HCT116 (cell line): ENCODE data around the gene TADA3. TPM values are rescaled to one million over a fixed set of nuclear protein-coding genes. Genes with fewer than 3 reads are reported as not detected.

ENCODE experiments used
- ATAC-seq: fragments of 200-7000 bp; cut with Tn5 transposase; 2 replicates; pipeline ENCODE4 v1.9.1; 2020; ENCODE audit warnings: mild to moderate bottlenecking, moderate library complexity
- BruUV-seq: library from RNA; stranded (reverse); fragments of 400-500 nt; replicated peaks from 2 replicates; lab custom pipeline; 2021; lab: Mats Ljungman, UMichigan
- CTCF ChIA-PET: fragments of 300-600 bp; sonication (Branson Sonifier 250); formaldehyde crosslinking; loops from one replicate; lab custom pipeline; 2021; ENCODE audit warnings: antibody characterized with exemption; lab: Charles Lee
- POLR2A ChIA-PET: fragments of 300-600, 350-600 bp; sonication (Branson Sonifier 250); formaldehyde crosslinking; loops from one replicate; lab custom pipeline; 2021; ENCODE audit warnings: antibody characterized with exemption; lab: Charles Lee
- RAD21 ChIA-PET, 2 experiments: fragments of 300-600 bp; sonication (Branson Sonifier 250); formaldehyde crosslinking; loops; one replicate each; lab custom pipeline; 2023; ENCODE audit warnings: low total read pairs in 2 of 2; ENCODE audit not compliant: uncharacterized antibody in 2 of 2, unreplicated experiment in 2 of 2, low non-redundant PET in 1 of 2; lab: Charles Lee
- DNase-seq: peaks from one replicate; pipeline ENCODE4 v3.0.0-alpha.2; 2010; ENCODE audit warnings: low read depth, low spot score
- H2AFZ ChIP-seq: fragments of 200-600 bp; shearing (Covaris generic), sonication (generic); 2 replicates; pipeline ENCODE4 v1.6.1; 2017; ENCODE audit warnings: low read depth, mixed run types, mixed read lengths, antibody characterized with exemption, low read length; ENCODE audit not compliant: poor library complexity, severe bottlenecking
- H3K27ac ChIP-seq: 2 replicates; pipeline ENCODE4 v1.5.1; 2012; ENCODE audit warnings: low read depth, low read length
- H3K27me3 ChIP-seq: fragments of 200-600 bp; sonication (generic); 2 replicates; pipeline ENCODE4 v1.6.1; 2016; ENCODE audit warnings: mixed run types, low read length, mixed read lengths; ENCODE audit not compliant: insufficient read depth
- H3K36me3 ChIP-seq, 2 experiments: fragments of 200-500 bp in 1 of 2; fragments of 200-600 bp in 1 of 2; sonication (Bioruptor generic) in 1 of 2; sonication (generic) in 1 of 2; 2 replicates each; pipeline versions ENCODE4 v1.5.1 to v1.6.1; 2014 to 2016; ENCODE audit warnings: low read length in 2 of 2, inconsistent platforms in 1 of 2, mixed read lengths in 1 of 2, mixed run types in 1 of 2; ENCODE audit not compliant: insufficient read depth in 2 of 2, control insufficient read depth in 1 of 2
- H3K4me1 ChIP-seq, 2 experiments: fragments of 200-600 bp in 1 of 2; sonication (generic) in 1 of 2; 2 replicates each; pipeline versions ENCODE4 v1.5.1 to v1.6.1; 2012 to 2017; ENCODE audit warnings: low read length in 2 of 2, inconsistent platforms in 1 of 2, mild to moderate bottlenecking in 1 of 2, mixed read lengths in 1 of 2, mixed run types in 1 of 2, moderate library complexity in 1 of 2; ENCODE audit not compliant: insufficient read depth in 2 of 2, control insufficient read depth in 1 of 2
- H3K4me2 ChIP-seq: fragments of 200-600 bp; sonication (generic); 2 replicates; pipeline ENCODE4 v1.6.1; 2017; ENCODE audit warnings: mixed run types, low read length, mixed read lengths
- H3K4me3 ChIP-seq, 2 experiments: fragments of 200-600 bp in 1 of 2; sonication (generic) in 1 of 2; replicated peaks in 1 of 2; 2 replicates each; pipeline ENCODE4 v1.5.1; 2011 to 2016; ENCODE audit warnings: low read length in 2 of 2, control low read depth in 1 of 2, low read depth in 1 of 2, mild to moderate bottlenecking in 1 of 2, mixed read lengths in 1 of 2, mixed run types in 1 of 2
- H3K79me2 ChIP-seq: fragments of 200-600 bp; sonication (generic); 2 replicates; pipeline ENCODE4 v1.6.1; 2017; ENCODE audit warnings: mild to moderate bottlenecking, mixed run types, low read length, moderate library complexity, mixed read lengths; ENCODE audit not compliant: insufficient read depth
- H3K9ac ChIP-seq: fragments of 200-600 bp; sonication (generic); 2 replicates; pipeline ENCODE4 v1.6.1; 2016; ENCODE audit warnings: low read length, mixed read lengths
- H3K9me2 ChIP-seq: fragments of 200-600 bp; sonication (generic), shearing (Covaris generic); 2 replicates; pipeline ENCODE4 v1.6.1; 2017; ENCODE audit warnings: mixed run types, mild to moderate bottlenecking, moderate library complexity; ENCODE audit not compliant: insufficient read depth
- H3K9me3 ChIP-seq, 2 experiments: fragments of 200-500 bp in 1 of 2; fragments of 200-600 bp in 1 of 2; sonication (Bioruptor generic) in 1 of 2; sonication (generic) in 1 of 2; 2 replicates each; pipeline ENCODE4 v1.6.1; 2014 to 2017; ENCODE audit warnings: low read length in 2 of 2, mixed read lengths in 2 of 2, inconsistent platforms in 1 of 2, low read depth in 1 of 2, mild to moderate bottlenecking in 1 of 2, mixed run types in 1 of 2, moderate library complexity in 1 of 2; ENCODE audit not compliant: control insufficient read depth in 1 of 2, insufficient read depth in 1 of 2
- H4K20me1 ChIP-seq: fragments of 200-600 bp; sonication (generic), shearing (Covaris generic); 2 replicates; pipeline ENCODE4 v1.6.1; 2017; ENCODE audit warnings: mixed run types, mild to moderate bottlenecking, moderate library complexity; ENCODE audit not compliant: insufficient read depth
- CBX3 ChIP-seq: IDR thresholded peaks from 2 replicates; pipeline ENCODE4 v1.6.1; 2012; ENCODE audit warnings: low read depth
- CEBPB ChIP-seq: IDR thresholded peaks from 2 replicates; pipeline ENCODE4 v1.6.1; 2012; ENCODE audit warnings: low read depth
- EGR1 ChIP-seq: IDR thresholded peaks from 2 replicates; pipeline ENCODE4 v1.6.1; 2012; ENCODE audit warnings: low read depth
- EZH2 ChIP-seq: fragments of 200-600 bp; sonication (generic); IDR thresholded peaks from 2 replicates; pipeline ENCODE4 v1.6.1; 2017; ENCODE audit warnings: antibody characterized with exemption, mixed run types
- EZH2phosphoT487 ChIP-seq: fragments of 200-600 bp; IDR thresholded peaks from 2 replicates; pipeline ENCODE4 v1.6.1; 2018; ENCODE audit warnings: antibody characterized with exemption, borderline replicate concordance
- POLR2AphosphoS5 ChIP-seq: IDR thresholded peaks from 2 replicates; pipeline ENCODE4 v1.6.1; 2011; ENCODE audit warnings: mild to moderate bottlenecking, low read depth, low read length, moderate library complexity
- RAD21 ChIP-seq: IDR thresholded peaks from 2 replicates; pipeline ENCODE4 v1.6.1; 2012; ENCODE audit warnings: low read depth, mild to moderate bottlenecking
- SIN3A ChIP-seq: IDR thresholded peaks from 2 replicates; pipeline ENCODE4 v1.6.1; 2012; ENCODE audit warnings: low read depth
- SP1 ChIP-seq: IDR thresholded peaks from 2 replicates; pipeline ENCODE4 v1.6.1; 2012; ENCODE audit warnings: low read depth
- SRF ChIP-seq: IDR thresholded peaks from 2 replicates; pipeline ENCODE4 v1.6.1; 2012; ENCODE audit warnings: low read depth
- TCF7L2 ChIP-seq: IDR thresholded peaks from 2 replicates; pipeline ENCODE4 v1.7.0; 2011; ENCODE audit warnings: borderline replicate concordance, inconsistent platforms; ENCODE audit not compliant: insufficient read depth, insufficient read length; ENCODE audit errors: extremely low read depth
- YY1 ChIP-seq: IDR thresholded peaks from 2 replicates; pipeline ENCODE4 v1.6.1; 2011; ENCODE audit warnings: low read length, low read depth, moderate library complexity, mild to moderate bottlenecking; ENCODE audit not compliant: insufficient replicate concordance; ENCODE audit errors: extremely low read depth
- ZFX ChIP-seq: fragments of 450-650 bp; IDR thresholded peaks from 2 replicates; pipeline ENCODE4 v1.6.1; 2017
- ZNF274 ChIP-seq: fragments of 200-500 bp; sonication (Bioruptor generic); IDR thresholded peaks from 2 replicates; pipeline ENCODE4 v1.6.1; 2014; ENCODE audit warnings: mild to moderate bottlenecking, low read depth, low read length, inconsistent platforms
- intact Hi-C: fragments of 100-400 bp; cut with micrococcal nuclease; formaldehyde crosslinking; loops from 2 replicates; pipeline ENCODE4 v1.10.0; 2022
- total RNA-seq: library from RNA; stranded (reverse); gene quantifications from one replicate; pipeline ENCODE4 v1.2.1, GENCODE V29; 2021; ENCODE audit not compliant: unreplicated experiment
- TF ChIP-seq, protein P1 (sequence below): IDR thresholded peaks from 2 replicates; pipeline ENCODE4 v1.6.1; 2011; ENCODE audit warnings: mild to moderate bottlenecking, low read length, moderate library complexity; ENCODE audit not compliant: insufficient replicate concordance; ENCODE audit errors: extremely low read depth
- TF ChIP-seq, protein P2 (sequence below): IDR thresholded peaks from 2 replicates; pipeline ENCODE4 v1.6.1; 2012; ENCODE audit warnings: low read depth
- TF ChIP-seq, protein P3 (sequence below): IDR thresholded peaks from 2 replicates; pipeline ENCODE4 v1.6.1; 2012
- TF ChIP-seq, protein P4 (sequence below), 3 experiments: fragments of 200-600 bp in 1 of 3; sonication (generic) in 1 of 3; IDR thresholded peaks in 2 of 3; conservative IDR thresholded peaks in 1 of 3; 2 replicates each; pipeline ENCODE4 v1.5.1; 2012 to 2017; ENCODE audit warnings: low read depth in 2 of 3, low read length in 2 of 3, antibody characterized with exemption in 1 of 3, borderline replicate concordance in 1 of 3, control low read depth in 1 of 3, mild to moderate bottlenecking in 1 of 3, mixed read lengths in 1 of 3, mixed run types in 1 of 3, moderate library complexity in 1 of 3; ENCODE audit not compliant: insufficient read depth in 1 of 3
- TF ChIP-seq, protein P5 (sequence below): IDR thresholded peaks from 2 replicates; pipeline ENCODE4 v1.6.1; 2012

The TADA3 gene
- total RNA-seq, 1 experiment from 2014 or later = 72.0 TPM

DNA sequence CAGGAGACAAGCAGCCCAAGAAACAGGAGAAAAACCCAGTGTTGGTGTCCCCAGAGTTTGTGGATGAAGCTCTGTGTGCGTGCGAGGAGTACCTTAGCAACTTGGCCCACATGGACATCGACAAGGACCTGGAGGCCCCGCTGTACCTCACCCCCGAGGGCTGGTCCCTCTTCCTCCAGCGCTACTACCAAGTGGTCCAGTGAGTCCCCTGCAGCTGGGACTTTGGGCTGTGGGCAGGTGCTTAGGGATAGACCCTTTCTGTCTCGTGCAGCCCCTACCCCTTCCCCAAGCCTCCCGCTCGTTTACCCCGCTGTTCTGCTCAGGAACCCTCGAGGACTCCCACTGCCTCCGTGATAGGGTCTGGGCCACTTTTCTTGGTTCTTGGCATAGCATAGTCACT, 28.3 kb upstream of the TADA3 start:
- Histone ChIP-seq H3K9ac (no peak overlapping the region), H3K4me1 (no peaks in the 10 kb centered on the region)
- no peak for DNase-seq
- TF ChIP-seq CEBPB (no peak), EZH2 (no peak), SP1 (no peak), RAD21 (no peak), ZNF274 (no peak), SRF (no peak), EGR1 (no peak), EZH2phosphoT487 (no peak), TCF7L2 (no peak), YY1 (no peak), ZFX (no peak), SIN3A (no peak), POLR2AphosphoS5 (no peak), CBX3 (no peak)
- TF ChIP-seq, protein P1, sequence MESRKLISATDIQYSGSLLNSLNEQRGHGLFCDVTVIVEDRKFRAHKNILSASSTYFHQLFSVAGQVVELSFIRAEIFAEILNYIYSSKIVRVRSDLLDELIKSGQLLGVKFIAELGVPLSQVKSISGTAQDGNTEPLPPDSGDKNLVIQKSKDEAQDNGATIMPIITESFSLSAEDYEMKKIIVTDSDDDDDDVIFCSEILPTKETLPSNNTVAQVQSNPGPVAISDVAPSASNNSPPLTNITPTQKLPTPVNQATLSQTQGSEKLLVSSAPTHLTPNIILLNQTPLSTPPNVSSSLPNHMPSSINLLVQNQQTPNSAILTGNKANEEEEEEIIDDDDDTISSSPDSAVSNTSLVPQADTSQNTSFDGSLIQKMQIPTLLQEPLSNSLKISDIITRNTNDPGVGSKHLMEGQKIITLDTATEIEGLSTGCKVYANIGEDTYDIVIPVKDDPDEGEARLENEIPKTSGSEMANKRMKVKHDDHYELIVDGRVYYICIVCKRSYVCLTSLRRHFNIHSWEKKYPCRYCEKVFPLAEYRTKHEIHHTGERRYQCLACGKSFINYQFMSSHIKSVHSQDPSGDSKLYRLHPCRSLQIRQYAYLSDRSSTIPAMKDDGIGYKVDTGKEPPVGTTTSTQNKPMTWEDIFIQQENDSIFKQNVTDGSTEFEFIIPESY = no peak
- TF ChIP-seq, protein P2, sequence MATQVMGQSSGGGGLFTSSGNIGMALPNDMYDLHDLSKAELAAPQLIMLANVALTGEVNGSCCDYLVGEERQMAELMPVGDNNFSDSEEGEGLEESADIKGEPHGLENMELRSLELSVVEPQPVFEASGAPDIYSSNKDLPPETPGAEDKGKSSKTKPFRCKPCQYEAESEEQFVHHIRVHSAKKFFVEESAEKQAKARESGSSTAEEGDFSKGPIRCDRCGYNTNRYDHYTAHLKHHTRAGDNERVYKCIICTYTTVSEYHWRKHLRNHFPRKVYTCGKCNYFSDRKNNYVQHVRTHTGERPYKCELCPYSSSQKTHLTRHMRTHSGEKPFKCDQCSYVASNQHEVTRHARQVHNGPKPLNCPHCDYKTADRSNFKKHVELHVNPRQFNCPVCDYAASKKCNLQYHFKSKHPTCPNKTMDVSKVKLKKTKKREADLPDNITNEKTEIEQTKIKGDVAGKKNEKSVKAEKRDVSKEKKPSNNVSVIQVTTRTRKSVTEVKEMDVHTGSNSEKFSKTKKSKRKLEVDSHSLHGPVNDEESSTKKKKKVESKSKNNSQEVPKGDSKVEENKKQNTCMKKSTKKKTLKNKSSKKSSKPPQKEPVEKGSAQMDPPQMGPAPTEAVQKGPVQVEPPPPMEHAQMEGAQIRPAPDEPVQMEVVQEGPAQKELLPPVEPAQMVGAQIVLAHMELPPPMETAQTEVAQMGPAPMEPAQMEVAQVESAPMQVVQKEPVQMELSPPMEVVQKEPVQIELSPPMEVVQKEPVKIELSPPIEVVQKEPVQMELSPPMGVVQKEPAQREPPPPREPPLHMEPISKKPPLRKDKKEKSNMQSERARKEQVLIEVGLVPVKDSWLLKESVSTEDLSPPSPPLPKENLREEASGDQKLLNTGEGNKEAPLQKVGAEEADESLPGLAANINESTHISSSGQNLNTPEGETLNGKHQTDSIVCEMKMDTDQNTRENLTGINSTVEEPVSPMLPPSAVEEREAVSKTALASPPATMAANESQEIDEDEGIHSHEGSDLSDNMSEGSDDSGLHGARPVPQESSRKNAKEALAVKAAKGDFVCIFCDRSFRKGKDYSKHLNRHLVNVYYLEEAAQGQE = no peak
- TF ChIP-seq, protein P3, sequence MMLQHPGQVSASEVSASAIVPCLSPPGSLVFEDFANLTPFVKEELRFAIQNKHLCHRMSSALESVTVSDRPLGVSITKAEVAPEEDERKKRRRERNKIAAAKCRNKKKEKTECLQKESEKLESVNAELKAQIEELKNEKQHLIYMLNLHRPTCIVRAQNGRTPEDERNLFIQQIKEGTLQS = no peak
- TF ChIP-seq, protein P4, sequence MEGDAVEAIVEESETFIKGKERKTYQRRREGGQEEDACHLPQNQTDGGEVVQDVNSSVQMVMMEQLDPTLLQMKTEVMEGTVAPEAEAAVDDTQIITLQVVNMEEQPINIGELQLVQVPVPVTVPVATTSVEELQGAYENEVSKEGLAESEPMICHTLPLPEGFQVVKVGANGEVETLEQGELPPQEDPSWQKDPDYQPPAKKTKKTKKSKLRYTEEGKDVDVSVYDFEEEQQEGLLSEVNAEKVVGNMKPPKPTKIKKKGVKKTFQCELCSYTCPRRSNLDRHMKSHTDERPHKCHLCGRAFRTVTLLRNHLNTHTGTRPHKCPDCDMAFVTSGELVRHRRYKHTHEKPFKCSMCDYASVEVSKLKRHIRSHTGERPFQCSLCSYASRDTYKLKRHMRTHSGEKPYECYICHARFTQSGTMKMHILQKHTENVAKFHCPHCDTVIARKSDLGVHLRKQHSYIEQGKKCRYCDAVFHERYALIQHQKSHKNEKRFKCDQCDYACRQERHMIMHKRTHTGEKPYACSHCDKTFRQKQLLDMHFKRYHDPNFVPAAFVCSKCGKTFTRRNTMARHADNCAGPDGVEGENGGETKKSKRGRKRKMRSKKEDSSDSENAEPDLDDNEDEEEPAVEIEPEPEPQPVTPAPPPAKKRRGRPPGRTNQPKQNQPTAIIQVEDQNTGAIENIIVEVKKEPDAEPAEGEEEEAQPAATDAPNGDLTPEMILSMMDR (IDR thresholded peaks at IDR 0.05 in 2 of 3, conservative IDR thresholded peaks at IDR 0.05 in 1 of 3; ENCODE audit: borderline replicate concordance in 1 of 3, insufficient read depth in 1 of 3, low read depth in 2 of 3, low read length in 2 of 3) = no peak
- TF ChIP-seq, protein P5, sequence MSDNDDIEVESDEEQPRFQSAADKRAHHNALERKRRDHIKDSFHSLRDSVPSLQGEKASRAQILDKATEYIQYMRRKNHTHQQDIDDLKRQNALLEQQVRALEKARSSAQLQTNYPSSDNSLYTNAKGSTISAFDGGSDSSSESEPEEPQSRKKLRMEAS = no peak
- TF ChIP-seq, all 23 proteins: peak for 0
- no peak overlapping the region for H3K4me3 ChIP-seq
- H3K36me3 ChIP-seq = no peaks in the 10 kb centered on the region; a peak in 1 of 4 replicates
- H4K20me1 ChIP-seq = no peaks in the 10 kb centered on the region
- RAD21 ChIA-PET = no interaction called here
- no peaks in the 10 kb centered on the region for H3K9me2 ChIP-seq
- ATAC-seq = peak; percentile 20; the same call in 1 of the 2 replicates
- H3K9me3 ChIP-seq = no peaks in the 10 kb centered on the region
- intact Hi-C loops = no loop called here
- CTCF ChIA-PET = interaction anchor here (1.9 kb wide), 1 partner anchor 12 kb away, joined by 4 read pairs; no protein-coding TSS in a partner anchor
- no peaks in the 10 kb centered on the region for H3K27me3 ChIP-seq
- POLR2A ChIA-PET = no interaction called here
- H3K79me2 ChIP-seq = no peaks in the 10 kb centered on the region
- no peak overlapping the region for H3K4me2 ChIP-seq
- no peak overlapping the region for H3K27ac ChIP-seq
- BruUV-seq = no TSS peak
- no peak overlapping the region for H2AFZ ChIP-seq
